GM13977 (cell line): Measurements from ENCODE around the gene NAT16.

Experiments
- DNase-seq: peaks from one replicate; pipeline ENCODE4 v3.0.0; 2012; ENCODE audit warnings: low spot score
- in situ Hi-C: fragments of 300-500 bp; cut with MboI; formaldehyde crosslinking; loops from one replicate; pipeline ENCODE4 v1.12.0; 2022; ENCODE audit warnings: low sequenced_read_pairs, low pct_unique_long_range_greater_than_20kb, mixed read lengths, inconsistent platforms; ENCODE audit not compliant: unreplicated experiment
- TF ChIP-seq, protein P1 (sequence below): IDR thresholded peaks from 2 replicates; pipeline ENCODE4 v1.5.1; 2012; ENCODE audit warnings: mild to moderate bottlenecking, control low read depth; ENCODE audit not compliant: insufficient read depth; ENCODE audit errors: extremely low read depth, missing control alignments

NAT16 gene

DNA sequence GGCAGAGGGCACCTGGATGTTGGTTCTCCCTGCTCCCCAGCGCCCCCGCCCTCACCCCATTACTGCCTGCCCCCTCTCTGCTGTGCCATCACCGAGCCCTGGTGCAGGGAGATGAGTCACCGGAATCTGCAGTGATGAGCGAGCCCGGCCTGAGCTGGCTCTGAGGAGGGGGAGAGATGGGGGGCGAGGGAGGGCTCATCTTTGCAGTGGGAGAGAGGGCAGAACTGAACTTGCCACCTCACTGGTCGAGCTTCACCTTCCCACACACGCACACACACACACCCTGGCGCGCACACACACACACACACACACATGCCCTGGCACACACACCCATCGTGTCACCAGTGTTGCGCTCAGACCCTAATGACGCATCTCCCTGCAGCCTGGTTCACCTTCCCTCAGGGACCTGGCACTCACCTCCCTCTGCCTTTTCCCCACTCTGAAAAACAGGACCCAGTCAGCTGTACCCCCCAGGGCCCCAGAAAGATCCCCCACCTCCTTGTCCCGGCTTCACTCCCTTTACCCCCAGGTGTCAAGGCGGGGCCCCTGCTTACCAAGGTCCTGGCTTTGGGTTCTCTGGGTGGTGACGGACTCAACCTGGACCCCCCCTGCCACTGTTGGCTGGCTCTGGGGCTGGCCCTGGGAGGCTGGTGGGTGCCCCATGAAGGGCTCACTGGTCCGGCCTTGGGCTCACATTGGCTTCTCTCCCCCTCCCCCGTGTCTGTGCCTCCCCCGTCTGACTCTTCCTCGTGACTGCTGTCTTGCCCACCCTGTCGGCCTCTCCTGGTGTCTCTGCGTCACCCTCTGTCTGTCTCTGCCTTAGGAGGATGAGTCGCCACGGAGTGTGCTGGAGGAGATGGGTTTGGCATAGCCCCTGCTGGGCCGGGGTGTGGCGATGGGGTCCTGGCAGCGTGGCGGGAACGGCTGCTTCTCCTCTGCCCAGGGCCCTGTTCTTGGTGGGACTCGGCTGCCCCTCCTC lies 20.1 kb downstream of the NAT16 start:
- DNase-seq = no peak
- in situ Hi-C loops = no loop called here
- TF ChIP-seq, protein P1, sequence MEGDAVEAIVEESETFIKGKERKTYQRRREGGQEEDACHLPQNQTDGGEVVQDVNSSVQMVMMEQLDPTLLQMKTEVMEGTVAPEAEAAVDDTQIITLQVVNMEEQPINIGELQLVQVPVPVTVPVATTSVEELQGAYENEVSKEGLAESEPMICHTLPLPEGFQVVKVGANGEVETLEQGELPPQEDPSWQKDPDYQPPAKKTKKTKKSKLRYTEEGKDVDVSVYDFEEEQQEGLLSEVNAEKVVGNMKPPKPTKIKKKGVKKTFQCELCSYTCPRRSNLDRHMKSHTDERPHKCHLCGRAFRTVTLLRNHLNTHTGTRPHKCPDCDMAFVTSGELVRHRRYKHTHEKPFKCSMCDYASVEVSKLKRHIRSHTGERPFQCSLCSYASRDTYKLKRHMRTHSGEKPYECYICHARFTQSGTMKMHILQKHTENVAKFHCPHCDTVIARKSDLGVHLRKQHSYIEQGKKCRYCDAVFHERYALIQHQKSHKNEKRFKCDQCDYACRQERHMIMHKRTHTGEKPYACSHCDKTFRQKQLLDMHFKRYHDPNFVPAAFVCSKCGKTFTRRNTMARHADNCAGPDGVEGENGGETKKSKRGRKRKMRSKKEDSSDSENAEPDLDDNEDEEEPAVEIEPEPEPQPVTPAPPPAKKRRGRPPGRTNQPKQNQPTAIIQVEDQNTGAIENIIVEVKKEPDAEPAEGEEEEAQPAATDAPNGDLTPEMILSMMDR = no peak

DNA sequence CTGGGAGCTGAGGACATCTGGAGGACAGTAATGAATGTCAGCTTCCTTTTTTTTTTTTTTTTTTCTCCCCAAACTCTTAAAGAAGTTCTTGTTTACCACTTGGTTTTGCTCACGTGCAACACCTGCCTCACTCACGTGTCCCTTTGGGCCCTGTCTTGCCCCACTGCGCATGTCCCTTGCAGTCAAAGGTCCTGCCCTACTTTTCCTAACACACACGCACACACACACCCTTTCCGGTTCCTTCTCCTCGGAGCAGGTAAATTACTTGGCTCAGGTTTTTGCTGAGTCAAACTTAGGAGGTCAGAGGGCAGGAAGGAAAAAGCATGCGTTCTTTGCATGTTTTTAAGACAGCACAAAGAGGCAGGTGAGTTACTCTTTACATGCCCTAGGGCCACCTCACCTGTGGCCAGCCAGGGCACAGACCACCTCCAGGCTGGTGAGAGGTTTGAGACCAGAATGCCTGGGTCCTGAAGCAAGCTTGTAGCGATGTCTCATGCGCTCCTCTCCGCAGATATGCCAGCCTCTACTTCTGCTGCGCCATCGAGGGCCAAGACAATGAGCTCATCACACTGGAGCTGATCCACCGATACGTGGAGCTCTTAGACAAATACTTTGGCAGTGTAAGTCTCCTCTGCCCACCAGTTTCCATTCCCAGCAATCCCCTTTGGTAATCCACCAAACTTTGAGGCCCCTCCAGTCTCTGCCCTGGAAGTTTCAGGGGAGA lies 23.1 kb downstream of the NAT16 start:
- in situ Hi-C loops = no loop called here
- TF ChIP-seq, protein P1 = no peak
- no peak for DNase-seq

DNA sequence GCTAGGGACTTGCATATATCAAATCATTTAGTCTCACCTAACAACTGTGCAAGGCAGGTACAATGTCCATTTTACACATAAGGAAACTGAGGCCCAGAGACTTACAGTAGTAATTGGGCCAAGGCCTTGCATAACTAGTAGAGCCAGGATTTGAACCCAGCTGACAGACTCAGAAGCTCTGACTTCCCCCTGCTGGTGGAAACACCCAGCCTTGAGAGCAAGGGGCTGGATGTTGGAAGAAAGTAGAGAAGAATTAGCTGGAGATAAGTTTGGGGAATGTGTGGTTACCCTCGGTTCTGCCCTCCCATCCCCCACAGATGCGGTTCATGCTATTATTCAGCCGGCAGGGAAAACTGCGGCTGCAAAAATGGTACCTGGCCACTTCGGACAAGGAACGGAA lies 23.8 kb downstream of the NAT16 start:
- no peak for DNase-seq
- TF ChIP-seq, protein P1 = no peak
- in situ Hi-C loops = no loop called here

DNA sequence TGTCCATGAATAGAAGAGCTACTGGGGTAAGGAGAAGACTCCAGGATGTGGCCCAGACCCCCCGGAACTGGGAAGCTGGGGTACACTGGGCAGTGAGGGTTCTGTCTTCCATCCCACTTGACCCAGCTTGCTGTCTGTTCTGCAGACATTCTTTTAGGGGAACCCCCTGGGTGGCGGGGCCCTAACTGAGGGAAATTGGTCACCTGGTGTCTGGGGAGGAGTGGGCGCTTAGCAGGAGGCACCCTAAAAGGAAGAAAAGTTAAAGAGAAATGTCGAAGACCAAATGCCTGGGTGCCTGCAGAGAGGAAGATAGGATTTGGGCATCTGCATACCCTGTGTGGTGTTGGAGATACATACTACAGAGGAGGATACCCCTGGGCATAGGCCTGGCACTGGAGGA lies 24.8 kb downstream of the NAT16 start:
- in situ Hi-C loops = no loop called here
- DNase-seq = peak; percentile 61
- TF ChIP-seq, protein P1 = no peak

DNA sequence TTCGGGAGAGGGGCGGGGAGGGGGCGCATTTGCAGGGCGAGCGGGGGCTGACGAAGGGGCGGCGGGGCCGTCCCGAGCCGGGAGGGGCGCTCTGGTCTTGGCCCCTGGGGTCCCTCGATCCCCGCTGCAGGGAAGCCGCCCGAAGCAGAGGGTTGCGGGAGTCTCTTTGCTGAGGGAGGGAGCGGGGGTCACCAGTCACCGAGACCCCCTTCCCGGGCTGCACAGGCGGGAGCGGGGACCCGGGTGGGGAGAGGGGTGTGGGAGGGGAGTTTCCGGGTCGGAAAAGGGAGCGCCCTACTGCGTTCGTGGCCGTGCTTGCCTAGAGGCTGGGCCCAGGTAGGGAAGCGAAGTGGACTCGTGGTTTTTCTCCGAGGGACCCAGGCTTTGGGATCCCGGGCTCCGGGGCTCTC lies 25.4 kb downstream of the NAT16 start:
- in situ Hi-C loops = no loop called here
- TF ChIP-seq, protein P1 = no peak
- no peak for DNase-seq

DNA sequence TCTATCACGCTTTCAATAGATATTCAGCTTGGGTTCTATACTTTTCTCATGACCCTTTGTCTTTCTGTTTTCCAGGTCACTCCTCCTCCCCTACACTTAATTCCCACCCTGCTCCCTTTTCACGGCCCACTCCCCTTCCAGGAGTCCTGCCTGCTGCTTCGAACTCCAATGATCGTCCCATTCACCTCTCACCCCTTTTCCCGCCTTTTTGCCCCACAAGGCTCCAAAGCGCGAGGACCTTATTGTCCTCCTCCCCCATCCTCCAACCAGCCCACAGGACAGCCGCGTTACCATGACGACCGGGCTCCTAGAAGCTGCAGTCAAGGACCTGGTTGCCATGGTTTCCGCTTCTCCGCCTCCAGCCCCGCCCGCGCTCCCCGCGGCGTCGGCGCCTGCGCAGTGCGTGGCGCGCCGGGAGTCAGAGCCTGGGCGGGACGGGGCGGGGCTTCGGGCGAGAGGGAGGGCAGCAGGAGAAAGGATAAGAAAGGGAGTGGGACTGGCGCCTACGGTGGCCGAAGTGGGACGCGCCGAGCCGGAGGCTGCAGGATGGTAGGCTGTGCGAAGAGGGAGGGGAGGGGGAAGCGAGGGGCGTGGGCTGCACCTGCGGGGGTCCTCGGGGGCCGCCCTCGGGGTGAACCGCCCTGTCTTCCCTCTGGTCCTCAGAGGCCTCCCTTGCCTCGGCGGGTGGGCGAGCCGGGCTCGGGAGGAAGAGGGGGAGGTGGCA lies 26.0 kb downstream of the NAT16 start, which contains the start of gene AP1S1:
AP1S1 (plus strand) TSS at position 508 of the 724 bp plus-strand sequence; CDS start at position 547, 39 bp downstream.
- in situ Hi-C loops = no loop called here
- peak; percentile 99 for DNase-seq

More for the DNA sequence above, 26.0 kb downstream of the NAT16 start, which contains the start of gene AP1S1:
- TF ChIP-seq, protein P1 = no peak
